CD4-positive, CD25-positive, alpha-beta regulatory T cell (primary cell): Measurements from ENCODE around the gene URAD. TPM values are rescaled to one million over a fixed set of nuclear protein-coding genes. Genes with fewer than 3 reads are reported as not detected.

Experiments
- ATAC-seq, 2 donors: fragments of 150-1000 bp; cut with Tn5 transposase; one replicate each; pipeline ENCODE4 v1.10.0; 2021; ENCODE audit warnings: low read depth in 2 of 2, moderate number of reproducible peaks in 2 of 2, moderate library complexity in 1 of 2
- DNase-seq, 3 donors: peaks; one replicate each; pipeline versions ENCODE4 v3.0.0 to v3.0.0-alpha.2; 2012 to 2022; ENCODE audit warnings: mixed read lengths in 1 of 3
- H3K27ac ChIP-seq: one replicate; pipeline ENCODE4 v1.7.0; 2013; ENCODE audit warnings: mild to moderate bottlenecking, low read length; ENCODE audit not compliant: insufficient read depth, poor library complexity, severe bottlenecking
- H3K27me3 ChIP-seq: one replicate; pipeline ENCODE4 v1.7.0; 2013; ENCODE audit warnings: low read length; ENCODE audit not compliant: control insufficient read depth, insufficient read depth
- H3K36me3 ChIP-seq: one replicate; pipeline ENCODE4 v1.7.0; 2013; ENCODE audit warnings: mild to moderate bottlenecking, low read length, moderate library complexity; ENCODE audit not compliant: control insufficient read depth, insufficient read depth
- H3K4me1 ChIP-seq: 2 replicates; pipeline ENCODE4 v1.7.0; 2013; ENCODE audit warnings: mild to moderate bottlenecking, low read length; ENCODE audit not compliant: insufficient read depth, control insufficient read depth, poor library complexity, severe bottlenecking
- H3K4me3 ChIP-seq: one replicate; pipeline ENCODE4 v1.7.0; 2013; ENCODE audit warnings: low read depth, mild to moderate bottlenecking, low read length, moderate library complexity
- H3K9me3 ChIP-seq, 2 experiments: 1 replicate in 1 of 2; 2 replicates in 1 of 2; pipeline ENCODE4 v1.7.0; 2013; ENCODE audit warnings: low read length in 2 of 2, mild to moderate bottlenecking in 1 of 2, moderate library complexity in 1 of 2; ENCODE audit not compliant: control insufficient read depth in 2 of 2
- H3K27ac Mint-ChIP-seq, 3 donors: one replicate each; pipeline ENCODE4 v1.8.0; 2020 to 2022; ENCODE audit warnings: mild to moderate bottlenecking in 3 of 3, mixed read lengths in 3 of 3, moderate library complexity in 2 of 3
- H3K27me3 Mint-ChIP-seq: one replicate; pipeline ENCODE4 v1.8.0; 2022; ENCODE audit warnings: mild to moderate bottlenecking, mixed read lengths
- H3K36me3 Mint-ChIP-seq: one replicate; pipeline ENCODE4 v1.8.0; 2020; ENCODE audit warnings: mixed read lengths
- H3K4me1 Mint-ChIP-seq, 4 donors: one replicate each; pipeline ENCODE4 v1.8.0; 2020 to 2022; ENCODE audit warnings: mixed read lengths in 4 of 4, mild to moderate bottlenecking in 1 of 4
- H3K4me3 Mint-ChIP-seq, 4 donors: one replicate each; pipeline ENCODE4 v1.8.0; 2020 to 2022; ENCODE audit warnings: mild to moderate bottlenecking in 4 of 4, mixed read lengths in 4 of 4, moderate library complexity in 3 of 4
- H3K9me3 Mint-ChIP-seq, 7 donors: one replicate each; pipeline ENCODE4 v1.8.0; 2020 to 2022; ENCODE audit warnings: mixed read lengths in 7 of 7, mild to moderate bottlenecking in 3 of 7, moderate library complexity in 2 of 7
- polyA plus RNA-seq, 4 donors: library from polyadenylated mRNA; unstranded; fragments of 300-500 nt; fragmentation: Illumina TruSeq; gene quantifications; one replicate each; pipeline ENCODE4 v1.2.3, GENCODE V29; 2021
- total RNA-seq: library from RNA; stranded (reverse); gene quantifications from one replicate; pipeline ENCODE4 v1.2.3, GENCODE V29; 2022

Gene URAD
- total and polyA plus RNA-seq, 5 donors from 2014 or later = not detected

DNA sequence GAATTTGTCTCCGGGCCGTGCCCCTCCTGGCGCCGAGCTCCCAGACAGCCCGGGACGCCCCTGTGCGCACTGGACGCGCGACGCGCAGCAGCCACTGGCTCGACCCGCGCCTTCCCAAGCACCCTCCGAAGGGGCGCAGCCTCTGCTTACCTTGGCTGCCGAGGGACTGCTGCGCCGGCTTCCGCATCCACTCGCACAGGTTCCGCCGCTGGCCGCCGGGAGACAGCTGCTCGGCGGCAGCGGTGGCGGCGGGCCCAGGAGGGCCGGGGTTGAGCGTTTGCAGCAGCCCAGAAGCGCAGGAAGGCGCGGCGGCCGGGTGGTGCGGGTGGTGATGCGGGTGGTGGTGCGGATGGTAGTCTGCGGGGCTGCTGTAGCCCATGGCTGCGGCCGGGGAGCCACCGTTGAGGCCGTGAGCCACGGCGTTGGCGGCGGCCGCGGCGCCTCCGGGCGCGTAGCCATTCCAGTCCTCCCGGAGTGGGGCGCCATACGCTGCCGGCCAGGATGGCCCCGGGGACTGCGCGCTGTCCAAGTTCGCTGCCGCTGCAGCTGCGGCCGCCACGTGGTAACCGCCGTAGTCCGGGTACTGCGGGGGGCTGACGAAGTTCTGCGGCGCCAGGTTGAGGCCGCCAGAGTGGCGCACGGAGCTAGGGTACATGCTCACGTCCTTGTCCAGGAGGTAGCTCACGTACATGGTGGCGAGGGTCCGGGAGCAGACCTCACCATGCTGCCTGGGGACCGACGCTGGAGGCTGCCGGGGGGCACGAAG, 20.0 kb downstream of the URAD start:
- Histone ChIP-seq H3K4me1 (no peaks in the 10 kb centered on the region), H3K27me3 (peaks cover 23% of the 10 kb centered on the region), H3K36me3 (no peaks in the 10 kb centered on the region), H3K4me3 (no peak overlapping the region), H3K27ac (no peak overlapping the region), H3K9me3 (no peaks in the 10 kb centered on the region)
- H3K36me3 Mint-ChIP-seq = no peaks in the 10 kb centered on the region
- peaks cover 0 to 3% (median 0%) of the 10 kb centered on the region in 7 donors for H3K9me3 Mint-ChIP-seq
- DNase-seq (no peak), ATAC-seq (no peak)
- H3K4me3 Mint-ChIP-seq = no peak overlapping the region
- peaks cover 0 to 26% (median 14%) of the 10 kb centered on the region in 4 donors for H3K4me1 Mint-ChIP-seq
- H3K27me3 Mint-ChIP-seq = peaks cover 91% of the 10 kb centered on the region
- no peak overlapping the region for H3K27ac Mint-ChIP-seq

DNA sequence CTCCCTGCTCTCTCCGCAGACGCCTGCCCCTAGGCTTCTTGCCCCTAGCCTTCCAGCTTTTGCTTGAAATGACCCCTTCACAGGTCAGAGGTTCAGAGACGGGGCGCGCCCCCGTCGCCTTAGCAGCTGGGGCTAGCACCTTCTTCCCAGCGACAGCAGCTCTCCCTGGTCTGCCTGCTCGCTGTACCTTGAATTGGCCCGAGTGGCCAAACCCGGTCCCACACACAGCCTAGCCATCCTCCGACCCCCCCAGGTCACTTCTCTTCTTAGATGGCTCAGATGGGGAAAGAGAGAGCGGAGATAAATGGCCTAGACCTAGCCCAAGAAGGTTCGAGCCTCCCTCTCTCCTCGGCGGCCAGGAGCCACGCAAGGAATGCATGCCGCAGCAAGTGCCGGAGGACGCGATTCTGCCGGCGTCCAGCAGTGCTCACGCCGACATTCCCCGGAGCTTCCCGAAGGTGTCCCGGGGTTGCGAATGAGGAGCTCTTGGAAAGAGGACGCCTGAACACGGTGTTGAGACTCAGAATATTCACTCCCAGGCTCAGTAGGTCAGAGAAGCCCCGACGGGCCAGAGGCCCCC, 20.7 kb downstream of the URAD start:
- peaks cover 0 to 4% (median 0%) of the 10 kb centered on the region in 7 donors for H3K9me3 Mint-ChIP-seq
- Histone ChIP-seq H3K4me3 (no peak overlapping the region), H3K9me3 (no peaks in the 10 kb centered on the region), H3K27ac (no peak overlapping the region), H3K36me3 (no peaks in the 10 kb centered on the region), H3K27me3 (peaks cover 24% of the 10 kb centered on the region), H3K4me1 (no peaks in the 10 kb centered on the region)
- ATAC-seq (no peak), DNase-seq (no peak)
- peaks cover 0 to 26% (median 15%) of the 10 kb centered on the region in 4 donors for H3K4me1 Mint-ChIP-seq
- no peak overlapping the region for H3K27ac Mint-ChIP-seq
- H3K4me3 Mint-ChIP-seq = peak overlapping the region in 2 of 4 donors; percentile 59 to 68
- H3K36me3 Mint-ChIP-seq = no peaks in the 10 kb centered on the region
- peaks cover 89% of the 10 kb centered on the region for H3K27me3 Mint-ChIP-seq

DNA sequence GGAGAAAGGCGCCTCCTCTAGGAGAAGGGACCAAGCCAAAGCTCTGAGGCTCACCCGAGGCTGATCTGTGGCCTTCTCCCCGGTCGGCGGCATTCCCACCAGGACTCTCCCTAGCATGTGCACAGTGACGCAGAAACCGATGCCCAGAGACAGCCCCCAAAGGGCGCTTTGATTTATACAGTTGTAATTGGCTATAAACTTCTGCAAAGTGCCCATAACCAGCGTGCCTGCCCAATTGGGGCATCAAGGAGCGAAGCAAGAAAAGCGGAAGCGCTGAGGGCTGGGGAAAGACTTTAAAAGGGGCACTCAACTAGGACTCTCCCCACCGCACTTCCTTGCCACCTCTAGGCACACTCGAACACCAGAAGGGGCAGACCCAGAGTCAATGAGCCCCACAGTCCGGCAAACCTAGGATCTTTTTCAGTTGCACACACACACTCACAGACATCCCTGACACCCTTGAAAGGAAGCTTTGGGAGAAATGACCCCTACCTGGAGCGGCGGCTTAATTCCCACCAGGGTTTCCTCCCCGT, 21.2 kb downstream of the URAD start:
- H3K27ac Mint-ChIP-seq = no peak overlapping the region
- H3K27ac ChIP-seq = no peak overlapping the region
- ATAC-seq (no peak), DNase-seq (no peak)
- H3K9me3 ChIP-seq = no peaks in the 10 kb centered on the region
- peaks cover 87% of the 10 kb centered on the region for H3K27me3 Mint-ChIP-seq
- H3K27me3 ChIP-seq = peaks cover 22% of the 10 kb centered on the region
- peak overlapping the region in 2 of 4 donors; percentile 15 to 59 for H3K4me3 Mint-ChIP-seq
- H3K4me3 ChIP-seq = no peak overlapping the region
- H3K4me1 Mint-ChIP-seq = peaks cover 0 to 26% (median 15%) of the 10 kb centered on the region in 4 donors
- H3K4me1 ChIP-seq = no peaks in the 10 kb centered on the region
- H3K9me3 Mint-ChIP-seq = peaks cover 0 to 4% (median 0%) of the 10 kb centered on the region in 7 donors
- no peaks in the 10 kb centered on the region for H3K36me3 ChIP-seq
- H3K36me3 Mint-ChIP-seq = no peaks in the 10 kb centered on the region

DNA sequence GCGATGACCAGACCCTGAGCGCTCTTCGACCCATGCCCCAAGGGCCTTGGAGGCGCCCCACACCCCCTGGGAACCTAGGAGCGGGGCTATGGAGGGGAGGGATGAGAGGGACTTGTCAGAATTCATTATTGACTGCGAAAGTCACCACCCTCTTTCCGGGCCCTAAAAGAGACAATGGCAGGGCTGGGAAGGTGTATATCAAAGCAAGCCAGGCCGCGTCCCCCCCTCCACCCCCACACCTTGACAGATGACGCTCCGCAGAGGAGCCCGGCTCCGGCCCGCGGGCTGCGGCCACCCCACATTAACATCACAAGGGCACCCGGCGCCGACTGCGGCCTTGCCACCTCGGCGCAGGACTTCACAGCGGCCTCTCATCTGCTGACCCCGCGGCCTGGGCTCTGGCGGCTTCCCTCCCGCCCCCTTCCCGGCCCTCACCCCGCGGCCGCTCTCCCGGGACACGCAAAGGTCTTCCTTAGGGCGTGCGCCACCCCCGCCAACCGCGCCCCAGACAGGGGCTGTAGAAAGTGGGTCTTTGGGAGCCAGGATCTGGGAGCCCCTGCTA, 21.8 kb downstream of the URAD start:
- no peak for ATAC-seq
- Histone ChIP-seq H3K27ac (no peak overlapping the region), H3K27me3 (peaks cover 22% of the 10 kb centered on the region), H3K36me3 (no peaks in the 10 kb centered on the region), H3K4me1 (no peaks in the 10 kb centered on the region), H3K4me3 (no peak overlapping the region), H3K9me3 (no peaks in the 10 kb centered on the region)
- no peak for DNase-seq
- H3K27me3 Mint-ChIP-seq = peaks cover 87% of the 10 kb centered on the region
- H3K36me3 Mint-ChIP-seq = no peaks in the 10 kb centered on the region
- peak overlapping the region in 1 of 4 donors; percentile 15 for H3K4me3 Mint-ChIP-seq
- no peak overlapping the region for H3K27ac Mint-ChIP-seq
- peaks cover 0 to 4% (median 0%) of the 10 kb centered on the region in 7 donors for H3K9me3 Mint-ChIP-seq
- peaks cover 0 to 26% (median 15%) of the 10 kb centered on the region in 4 donors for H3K4me1 Mint-ChIP-seq

DNA sequence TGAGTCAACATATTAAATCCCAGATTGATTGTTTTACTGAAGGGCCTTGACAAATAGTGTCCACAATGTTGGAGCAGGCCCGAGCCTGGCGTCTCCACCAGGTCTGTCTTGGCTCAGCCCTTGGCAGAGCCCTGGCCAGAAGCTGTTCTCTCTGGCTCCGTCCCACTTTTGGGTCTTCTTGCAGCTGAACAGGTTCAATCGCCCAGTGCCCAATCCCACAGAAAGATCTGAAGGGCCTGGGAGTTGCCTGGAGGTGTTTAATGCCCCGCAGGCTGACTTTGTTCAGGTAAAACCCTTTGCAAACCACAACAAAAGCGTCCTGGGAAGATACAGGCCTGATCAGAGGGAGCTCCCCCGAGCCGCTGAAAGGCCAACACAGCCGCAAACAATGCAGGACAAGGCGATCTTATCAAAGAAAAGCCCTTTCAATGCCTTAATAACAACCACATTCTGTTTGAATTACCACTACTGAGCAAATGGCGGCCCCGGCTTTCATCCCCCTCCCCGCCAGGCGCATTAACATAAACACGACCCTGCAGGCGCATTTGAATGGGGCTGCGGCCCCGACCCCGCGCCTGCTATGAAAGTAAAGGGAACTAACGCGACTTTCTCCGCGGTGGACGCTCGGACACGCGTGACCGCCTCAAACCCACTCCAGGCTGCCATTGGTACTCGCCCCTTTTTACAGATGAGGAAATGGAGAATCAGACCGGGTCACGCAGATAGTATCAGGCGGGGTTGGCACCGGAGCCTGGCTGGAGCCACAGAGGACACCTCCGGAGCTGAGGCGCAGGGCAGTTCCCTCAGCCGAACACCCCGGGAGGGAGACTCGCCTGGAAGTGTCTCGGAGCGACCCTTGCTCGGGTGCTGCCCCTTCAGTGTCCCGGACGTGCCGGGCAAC, 22.5 kb downstream of the URAD start:
- no peak overlapping the region for H3K4me3 ChIP-seq
- H3K4me1 ChIP-seq = peaks cover 2% of the 10 kb centered on the region
- no peaks in the 10 kb centered on the region for H3K36me3 ChIP-seq
- Mint-ChIP-seq H3K36me3 (no peaks in the 10 kb centered on the region), H3K27me3 (peaks cover 88% of the 10 kb centered on the region), H3K9me3 (peaks cover 0 to 4% (median 0%) of the 10 kb centered on the region in 7 donors), H3K27ac (no peak overlapping the region), H3K4me3 (no peak overlapping the region), H3K4me1 (peaks cover 0 to 30% (median 15%) of the 10 kb centered on the region in 4 donors)
- DNase-seq = no peak
- H3K9me3 ChIP-seq = no peaks in the 10 kb centered on the region
- no peak for ATAC-seq
- peaks cover 22% of the 10 kb centered on the region for H3K27me3 ChIP-seq
- H3K27ac ChIP-seq = no peak overlapping the region

DNA sequence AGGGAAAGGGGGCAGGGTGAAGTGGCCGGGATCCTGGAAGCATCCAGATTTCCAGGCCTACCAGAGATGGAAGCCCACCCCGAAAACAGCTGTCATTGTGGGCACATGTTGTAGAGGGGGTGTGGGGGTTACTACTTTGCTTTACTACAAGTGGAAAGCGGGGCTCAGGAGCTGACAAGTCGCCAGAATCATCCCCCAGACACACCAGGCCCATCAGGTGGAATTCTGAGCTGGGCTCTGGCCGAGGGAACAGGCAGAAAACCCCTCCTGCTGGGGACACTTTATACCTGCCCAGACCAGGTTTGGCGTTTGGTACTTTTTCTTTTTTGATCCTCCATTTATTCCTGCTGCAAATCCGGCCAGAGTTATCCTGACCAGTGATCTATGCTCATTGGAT, 23.2 kb downstream of the URAD start:
- Histone ChIP-seq H3K9me3 (no peaks in the 10 kb centered on the region), H3K27ac (no peak overlapping the region), H3K36me3 (no peaks in the 10 kb centered on the region), H3K27me3 (peaks cover 22% of the 10 kb centered on the region), H3K4me1 (peaks cover 7% of the 10 kb centered on the region), H3K4me3 (no peak overlapping the region)
- no peak for DNase-seq
- ATAC-seq = no peak
- Mint-ChIP-seq H3K27ac (no peak overlapping the region), H3K4me1 (peaks cover 0 to 30% (median 15%) of the 10 kb centered on the region in 4 donors), H3K4me3 (no peak overlapping the region), H3K36me3 (no peaks in the 10 kb centered on the region), H3K27me3 (peaks cover 87% of the 10 kb centered on the region), H3K9me3 (peaks cover 0 to 4% (median 0%) of the 10 kb centered on the region in 7 donors)

DNA sequence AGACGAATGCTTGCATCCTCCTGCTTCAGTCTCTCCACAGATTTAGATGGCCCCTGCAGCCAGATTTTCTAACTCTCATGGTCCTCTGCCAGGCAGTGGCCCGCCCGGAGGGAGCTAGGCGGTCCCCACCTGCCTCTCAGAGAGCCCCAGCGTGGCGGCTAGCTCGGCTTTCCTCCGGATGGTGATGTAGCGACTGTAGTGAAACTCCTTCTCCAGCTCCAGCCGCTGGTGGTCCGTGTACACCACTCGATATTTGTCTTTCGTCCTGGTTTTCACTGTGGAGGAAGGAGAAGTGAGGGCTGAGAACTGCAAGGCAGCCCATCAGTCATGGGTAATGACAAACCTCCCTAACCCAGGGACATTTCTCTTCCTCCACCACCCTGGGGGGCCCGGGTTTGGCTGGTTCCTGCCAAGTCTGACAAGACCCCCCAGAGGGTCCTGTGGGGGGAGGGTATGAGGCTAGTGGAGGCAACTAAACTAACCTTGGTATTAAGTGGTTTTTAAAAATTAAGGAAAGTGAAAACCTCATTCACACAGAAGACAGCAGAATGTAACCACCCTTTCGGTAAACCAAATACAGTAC, 23.7 kb downstream of the URAD start:
- Mint-ChIP-seq H3K27ac (no peak overlapping the region), H3K27me3 (peaks cover 86% of the 10 kb centered on the region), H3K4me3 (peak overlapping the region in 2 of 4 donors; percentile 21 to 28), H3K36me3 (no peaks in the 10 kb centered on the region), H3K4me1 (peaks cover 0 to 32% (median 15%) of the 10 kb centered on the region in 4 donors), H3K9me3 (peaks cover 0 to 4% (median 0%) of the 10 kb centered on the region in 7 donors)
- H3K27me3 ChIP-seq = peaks cover 19% of the 10 kb centered on the region
- ATAC-seq (no peak), DNase-seq (no peak)
- no peak overlapping the region for H3K27ac ChIP-seq
- H3K4me1 ChIP-seq = peaks cover 11% of the 10 kb centered on the region
- H3K4me3 ChIP-seq = no peak overlapping the region
- H3K36me3 ChIP-seq = no peaks in the 10 kb centered on the region
- no peaks in the 10 kb centered on the region for H3K9me3 ChIP-seq
